Activated T-helper 17 cell treated with anti-CD3 and anti-CD28 coated beads, Interleukin-2, amount 50 U/mL, for 72 hours (primary cell): Measurements from ENCODE around the gene SLC30A2. TPM values are rescaled to one million over a fixed set of nuclear protein-coding genes. Genes with fewer than 3 reads are reported as not detected.

ENCODE experiments used
- ATAC-seq: fragments of 150-1000 bp; cut with Tn5 transposase; replicated peaks from 2 replicates; pipeline ENCODE4 v1.10.0; 2021; ENCODE audit warnings: mild to moderate bottlenecking, moderate library complexity
- H3K27ac Mint-ChIP-seq: one replicate; pipeline ENCODE4 v1.8.0; 2022; ENCODE audit warnings: mixed read lengths
- H3K27me3 Mint-ChIP-seq: one replicate; pipeline ENCODE4 v1.8.0; 2022; ENCODE audit warnings: mixed read lengths
- H3K36me3 Mint-ChIP-seq: one replicate; pipeline ENCODE4 v1.8.0; 2022; ENCODE audit warnings: low read depth, mild to moderate bottlenecking, mixed read lengths
- H3K4me1 Mint-ChIP-seq: one replicate; pipeline ENCODE4 v1.8.0; 2022; ENCODE audit warnings: mixed read lengths
- H3K4me3 Mint-ChIP-seq: one replicate; pipeline ENCODE4 v1.8.0; 2022; ENCODE audit warnings: mild to moderate bottlenecking, mixed read lengths
- H3K9me3 Mint-ChIP-seq: one replicate; pipeline ENCODE4 v1.8.0; 2022; ENCODE audit warnings: mixed read lengths
- total RNA-seq, 2 donors: library from RNA; stranded (reverse); gene quantifications; one replicate each; pipeline ENCODE4 v1.2.3, GENCODE V29; 2022

The SLC30A2 gene
- total RNA-seq, 2 donors from 2014 or later: not detected

DNA sequence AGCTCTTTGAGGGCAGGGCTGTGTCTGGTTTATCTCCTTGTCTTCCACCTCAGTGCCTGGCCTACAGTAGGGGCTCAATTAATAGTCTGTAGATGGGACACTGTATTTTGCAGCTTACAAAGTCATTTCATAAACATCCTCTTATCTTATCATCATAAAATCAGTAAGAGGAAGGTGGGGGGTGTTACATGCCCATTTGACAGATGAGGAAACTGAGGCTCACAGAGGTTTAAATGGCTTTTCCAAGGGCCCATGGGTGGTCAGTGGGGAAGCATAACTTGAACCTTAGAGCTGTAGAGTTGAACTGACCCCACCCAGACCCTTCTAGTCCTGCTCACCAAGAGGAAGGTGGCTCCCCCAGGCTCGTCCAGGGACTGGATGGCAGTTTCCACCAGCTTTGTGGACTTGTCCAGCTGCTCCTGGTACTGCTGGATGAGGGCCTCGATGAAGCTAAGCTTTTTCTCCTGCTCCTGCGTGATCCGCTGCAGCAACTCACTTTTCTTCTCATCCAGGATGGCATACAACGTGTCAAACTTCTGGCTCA, 12.2 kb upstream of the SLC30A2 start:
- peaks cover 28% of the 10 kb centered on the region for H3K27me3 Mint-ChIP-seq
- H3K36me3 Mint-ChIP-seq: no peaks in the 10 kb centered on the region
- H3K4me1 Mint-ChIP-seq: no peaks in the 10 kb centered on the region
- no peak overlapping the region for H3K27ac Mint-ChIP-seq
- no peaks in the 10 kb centered on the region for H3K9me3 Mint-ChIP-seq
- H3K4me3 Mint-ChIP-seq: no peak overlapping the region
- ATAC-seq: no peak

DNA sequence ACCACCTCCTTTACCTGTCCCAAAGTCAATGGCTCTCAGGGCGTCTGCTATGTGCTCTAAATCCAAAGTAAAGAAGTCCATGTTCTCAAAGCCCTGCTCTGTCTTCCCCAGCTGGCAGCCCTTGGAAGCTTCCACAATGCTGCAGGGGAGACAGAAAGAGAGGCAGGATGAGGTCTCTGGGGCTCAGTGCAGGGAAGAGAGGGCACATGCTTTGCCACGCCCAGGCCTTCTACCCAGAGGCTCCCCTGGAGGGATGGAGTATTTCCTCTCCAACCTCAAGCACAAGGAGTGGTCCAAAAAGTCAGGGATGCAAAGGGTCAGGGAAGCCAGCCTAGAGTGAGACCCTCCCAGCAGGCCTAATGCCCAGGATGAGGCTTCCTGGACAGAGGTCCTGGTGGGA, 11.3 kb upstream of the SLC30A2 start:
- H3K27me3 Mint-ChIP-seq: peaks cover 24% of the 10 kb centered on the region
- ATAC-seq: no peak
- no peaks in the 10 kb centered on the region for H3K36me3 Mint-ChIP-seq
- no peaks in the 10 kb centered on the region for H3K9me3 Mint-ChIP-seq
- no peak overlapping the region for H3K27ac Mint-ChIP-seq
- H3K4me3 Mint-ChIP-seq: no peak overlapping the region
- no peaks in the 10 kb centered on the region for H3K4me1 Mint-ChIP-seq

DNA sequence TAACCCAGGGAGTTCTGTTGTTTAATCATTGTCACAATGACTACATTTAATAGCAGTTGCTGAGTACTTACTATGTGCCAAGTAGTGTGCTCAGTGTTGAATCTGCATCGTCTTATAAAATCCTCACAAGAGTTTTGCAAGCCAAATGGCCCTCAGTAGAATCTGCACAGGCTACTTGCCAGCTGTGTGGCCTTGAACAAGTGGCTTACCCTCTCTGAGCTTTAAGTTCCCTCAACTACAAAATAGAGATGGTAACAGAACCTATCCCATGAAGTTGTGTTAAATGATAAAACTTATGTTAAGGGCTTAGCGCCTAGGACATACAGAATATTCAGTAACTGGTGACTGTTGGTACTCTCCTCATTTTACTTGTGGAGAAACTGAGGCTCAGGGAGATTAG, 9.1 kb upstream of the SLC30A2 start:
- Mint-ChIP-seq H3K27ac (no peak overlapping the region), H3K4me1 (no peaks in the 10 kb centered on the region), H3K9me3 (no peaks in the 10 kb centered on the region), H3K27me3 (peaks cover 30% of the 10 kb centered on the region), H3K36me3 (no peaks in the 10 kb centered on the region), H3K4me3 (no peak overlapping the region)
- ATAC-seq: no peak

DNA sequence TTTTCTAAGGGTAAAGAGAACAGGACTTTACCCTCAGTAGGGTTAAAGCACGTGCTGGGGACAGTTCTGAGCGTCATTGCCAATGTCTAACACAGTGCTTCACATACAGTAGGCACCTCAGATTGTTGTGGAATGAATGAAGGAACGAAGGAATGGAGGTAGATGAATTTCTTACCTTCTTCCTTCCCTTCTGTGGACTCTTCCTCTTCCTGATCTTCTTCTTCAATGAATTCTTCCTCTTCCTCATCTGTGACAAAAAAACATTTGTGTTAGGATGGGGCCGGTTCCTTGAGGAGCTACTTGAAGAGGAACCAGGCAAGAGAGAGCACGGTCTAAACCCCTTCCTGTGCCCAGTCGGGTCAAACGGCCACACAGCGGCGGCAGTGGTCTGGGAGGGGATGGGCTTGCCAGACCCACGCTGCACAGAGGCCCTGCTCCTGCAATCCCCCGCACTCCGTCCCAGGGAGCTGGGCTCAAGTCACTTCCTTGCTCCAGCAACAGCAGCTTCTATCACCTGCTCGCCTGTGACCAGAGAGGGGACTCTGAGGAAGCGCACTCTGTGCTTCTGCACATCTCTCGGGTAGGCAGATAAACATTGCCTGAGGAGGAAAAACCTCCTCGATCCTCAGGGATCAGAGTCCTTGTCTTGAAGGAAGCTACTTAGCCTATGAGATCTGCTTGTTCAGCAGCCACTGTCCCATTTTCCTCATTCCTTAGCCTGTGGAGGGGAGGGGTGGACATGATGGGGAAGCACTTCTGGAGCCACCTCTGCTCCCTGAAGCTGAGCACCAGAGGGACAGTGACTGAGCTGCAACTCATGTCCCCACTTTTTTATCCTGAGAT, 8.0 kb upstream of the SLC30A2 start:
- no peak overlapping the region for H3K27ac Mint-ChIP-seq
- H3K27me3 Mint-ChIP-seq: peaks cover 33% of the 10 kb centered on the region
- no peaks in the 10 kb centered on the region for H3K9me3 Mint-ChIP-seq
- H3K4me3 Mint-ChIP-seq: no peak overlapping the region
- no peak for ATAC-seq
- no peaks in the 10 kb centered on the region for H3K4me1 Mint-ChIP-seq
- H3K36me3 Mint-ChIP-seq: no peaks in the 10 kb centered on the region

DNA sequence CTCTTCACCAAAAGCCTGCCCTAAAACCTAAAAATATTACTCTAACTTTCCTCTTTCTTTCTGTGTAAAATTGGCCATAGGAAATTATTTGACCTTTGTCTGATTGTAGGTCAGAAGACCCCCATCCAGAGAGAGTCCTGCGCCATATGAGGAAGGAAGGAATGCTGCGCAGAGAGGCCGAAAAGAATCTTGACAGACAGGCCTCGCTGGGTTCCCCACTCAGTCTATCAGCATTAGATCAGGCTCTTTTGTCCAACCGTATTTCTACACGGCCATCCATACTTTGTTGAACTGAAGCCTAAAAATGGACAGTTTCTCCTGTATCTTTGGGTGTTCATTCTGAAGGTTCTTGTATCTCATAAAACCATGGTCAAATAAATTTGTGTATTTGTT, 4.3 kb upstream of the SLC30A2 start:
- Mint-ChIP-seq H3K36me3 (no peaks in the 10 kb centered on the region), H3K9me3 (no peaks in the 10 kb centered on the region), H3K27me3 (peaks cover 36% of the 10 kb centered on the region), H3K4me1 (no peaks in the 10 kb centered on the region), H3K27ac (no peak overlapping the region), H3K4me3 (no peak overlapping the region)
- ATAC-seq: no peak

DNA sequence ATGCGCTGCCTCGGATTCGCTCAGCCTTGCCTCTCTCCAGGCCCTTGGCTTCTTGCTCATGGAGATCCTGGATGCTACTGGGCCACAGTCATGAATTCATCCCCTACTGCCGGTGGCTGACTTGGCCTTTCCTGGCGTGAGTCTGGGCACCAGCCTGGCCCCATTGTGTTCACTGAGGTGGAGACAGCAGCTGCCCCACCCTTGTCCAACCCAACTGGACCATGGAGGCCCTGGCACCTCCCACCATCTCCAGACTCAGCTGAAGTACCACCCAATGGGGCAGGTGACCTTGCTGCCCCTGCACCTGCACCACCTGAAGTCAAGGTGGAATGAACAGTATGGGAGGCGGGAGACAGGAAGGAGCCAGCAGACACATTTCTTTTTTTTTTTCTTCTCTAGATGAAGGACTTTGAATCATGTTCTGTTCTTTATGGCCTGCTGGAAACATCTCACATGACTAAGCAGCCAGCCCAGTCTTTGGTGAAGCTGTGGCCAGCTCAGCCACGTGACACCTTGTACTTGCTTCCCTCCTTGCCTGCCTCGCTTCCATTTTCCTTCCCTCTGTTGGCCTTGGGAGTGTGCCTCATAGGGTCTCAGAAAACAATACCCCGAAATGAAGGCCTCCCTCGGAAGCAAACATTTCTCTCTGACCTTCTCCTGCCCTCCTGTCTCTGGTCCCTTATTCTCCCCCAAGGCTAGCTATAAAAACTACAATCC, 3.8 kb upstream of the SLC30A2 start:
- Mint-ChIP-seq H3K27ac (no peak overlapping the region), H3K9me3 (no peaks in the 10 kb centered on the region), H3K27me3 (peaks cover 42% of the 10 kb centered on the region), H3K36me3 (no peaks in the 10 kb centered on the region), H3K4me3 (no peak overlapping the region), H3K4me1 (no peaks in the 10 kb centered on the region)
- no peak for ATAC-seq

DNA sequence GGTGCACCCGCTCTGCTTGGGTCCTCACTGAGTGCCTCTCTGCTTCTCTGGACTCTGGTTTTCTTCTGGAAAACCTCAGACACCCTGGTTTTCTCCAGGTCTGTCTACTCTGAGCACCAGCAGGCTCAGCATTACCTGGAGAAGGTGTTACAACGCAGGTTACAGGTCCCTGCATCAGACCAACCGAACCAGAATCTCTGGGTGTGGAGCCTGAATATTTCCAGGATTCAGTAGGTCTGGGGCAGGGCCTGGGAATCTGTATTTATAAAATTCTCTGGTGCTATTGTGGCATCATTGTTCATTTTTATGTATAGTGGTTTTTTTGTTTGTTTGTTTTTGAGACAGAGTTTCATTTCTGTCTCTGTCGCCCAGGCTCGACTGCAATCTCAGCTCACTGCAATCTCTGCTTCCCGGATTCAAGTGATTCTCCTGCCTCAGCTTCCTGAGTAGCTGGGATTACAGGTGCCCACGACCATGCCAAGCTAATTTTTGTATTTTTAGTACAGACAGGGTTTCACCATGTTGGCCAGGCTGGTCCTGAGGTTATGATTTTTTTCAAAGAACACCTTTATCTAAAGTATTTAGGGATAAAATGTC, 1.5 kb upstream of the SLC30A2 start:
- ATAC-seq: no peak
- no peaks in the 10 kb centered on the region for H3K9me3 Mint-ChIP-seq
- H3K4me3 Mint-ChIP-seq: no peak overlapping the region
- H3K27ac Mint-ChIP-seq: no peak overlapping the region
- H3K27me3 Mint-ChIP-seq: peaks cover 50% of the 10 kb centered on the region
- H3K4me1 Mint-ChIP-seq: no peaks in the 10 kb centered on the region
- H3K36me3 Mint-ChIP-seq: no peaks in the 10 kb centered on the region

DNA sequence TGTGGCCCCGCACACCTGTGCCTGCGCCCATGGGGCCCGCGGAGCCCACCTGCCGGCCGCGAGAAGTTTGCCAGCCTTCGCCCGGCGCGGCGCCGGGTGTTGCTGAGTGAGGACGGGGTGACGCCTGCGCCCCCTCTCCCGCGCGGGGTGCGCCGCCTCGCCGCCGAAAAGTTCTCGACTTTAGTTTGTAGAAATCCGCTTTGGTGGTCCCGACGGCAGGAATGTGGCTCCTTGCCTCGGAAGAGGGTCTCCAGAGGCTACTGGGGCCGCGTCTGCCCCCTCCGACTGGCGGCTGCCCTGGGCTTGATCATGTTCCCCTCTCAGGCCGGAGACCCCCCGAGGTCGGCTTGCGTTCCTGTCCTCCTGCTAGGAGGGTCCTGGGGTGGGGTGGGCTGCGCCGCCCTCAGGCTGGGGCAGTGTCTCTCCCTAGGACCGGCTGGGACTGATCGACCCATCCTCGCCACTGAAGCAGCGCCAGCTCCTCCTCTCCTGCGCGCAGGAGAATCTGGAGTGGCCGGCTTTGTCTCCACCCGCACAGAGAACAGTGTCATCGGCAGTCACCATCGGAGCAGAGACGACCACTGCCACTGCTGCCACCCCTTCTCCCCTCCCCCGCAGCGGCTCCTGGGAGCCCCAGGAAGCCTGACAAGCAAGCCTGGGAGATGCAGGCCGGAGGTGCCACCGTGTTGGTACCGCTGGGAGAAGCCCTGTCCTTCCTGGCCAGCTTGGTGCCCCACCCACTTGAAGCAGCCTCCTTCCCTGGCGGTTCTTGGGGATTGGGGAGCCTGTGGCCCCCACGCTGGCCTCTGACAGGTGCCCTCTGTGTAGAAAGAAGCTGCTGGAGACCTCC, 553 bp upstream of the SLC30A2 start:
- H3K4me1 Mint-ChIP-seq: no peaks in the 10 kb centered on the region
- peaks cover 46% of the 10 kb centered on the region for H3K27me3 Mint-ChIP-seq
- H3K4me3 Mint-ChIP-seq: no peak overlapping the region
- ATAC-seq: no peak
- H3K27ac Mint-ChIP-seq: no peak overlapping the region
- no peaks in the 10 kb centered on the region for H3K36me3 Mint-ChIP-seq
- H3K9me3 Mint-ChIP-seq: no peaks in the 10 kb centered on the region

DNA sequence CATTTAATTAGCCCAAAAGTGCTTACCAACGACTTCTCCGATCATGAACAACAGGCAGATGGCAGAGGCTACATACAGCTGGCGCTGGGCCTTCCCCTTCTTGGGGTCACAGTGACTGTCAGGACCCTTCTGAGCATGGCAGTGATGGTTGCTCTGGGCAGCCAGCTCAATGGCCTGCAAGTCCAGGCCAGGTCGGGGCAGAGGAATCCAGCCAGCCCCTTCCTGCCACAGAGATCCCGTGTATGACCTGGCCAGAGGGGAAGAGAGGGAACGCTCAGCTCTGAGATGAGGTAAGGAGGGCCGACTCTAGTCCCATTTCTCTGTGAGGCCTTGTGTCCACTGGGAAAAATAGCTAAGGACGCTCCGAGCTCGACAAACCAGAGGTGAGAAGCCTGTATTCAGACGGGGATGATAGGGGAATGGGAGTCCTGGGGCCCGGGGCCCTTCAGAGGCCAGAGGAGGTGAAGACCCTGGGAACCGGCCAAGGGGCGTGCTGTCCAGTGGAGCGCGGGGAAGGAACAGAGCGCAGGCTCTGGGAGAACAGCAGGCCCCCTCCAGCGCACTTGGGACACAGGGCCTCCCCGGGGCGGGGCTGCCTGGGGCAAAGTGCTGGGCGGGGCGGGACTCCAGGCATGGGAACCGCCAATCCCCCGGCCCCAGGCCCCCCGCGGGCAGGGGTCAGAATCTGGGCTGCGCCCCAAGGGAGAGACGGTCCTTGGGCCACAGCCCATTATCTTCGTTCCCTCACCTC, 772 bp downstream of the SLC30A2 start:
- Mint-ChIP-seq H3K4me1 (no peaks in the 10 kb centered on the region), H3K9me3 (no peaks in the 10 kb centered on the region), H3K27ac (no peak overlapping the region), H3K36me3 (no peaks in the 10 kb centered on the region), H3K4me3 (no peak overlapping the region), H3K27me3 (peaks cover 40% of the 10 kb centered on the region)
- no peak for ATAC-seq

DNA sequence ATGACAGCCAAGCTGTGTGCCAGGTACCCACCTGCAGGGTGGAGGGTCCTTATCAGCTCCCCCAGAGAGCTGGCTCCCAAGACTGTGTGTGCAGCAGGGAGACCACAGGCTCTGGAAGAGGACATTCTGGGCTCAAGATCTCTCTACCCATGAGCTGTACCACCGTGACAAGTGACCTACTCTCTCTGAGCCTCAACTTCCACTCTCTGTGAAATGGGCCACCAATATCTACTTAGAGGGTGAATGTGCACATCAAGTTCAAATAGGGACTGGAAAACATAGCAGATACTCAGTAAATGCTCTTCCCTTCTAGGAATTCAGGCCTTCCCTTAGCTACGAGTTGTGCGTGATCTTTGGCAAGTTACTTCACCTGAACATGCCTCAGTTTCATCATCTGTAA, 1.5 kb downstream of the SLC30A2 start:
- no peak for ATAC-seq
- Mint-ChIP-seq H3K27me3 (peaks cover 35% of the 10 kb centered on the region), H3K36me3 (no peaks in the 10 kb centered on the region), H3K4me1 (no peaks in the 10 kb centered on the region), H3K9me3 (no peaks in the 10 kb centered on the region), H3K27ac (no peak overlapping the region), H3K4me3 (no peak overlapping the region)

DNA sequence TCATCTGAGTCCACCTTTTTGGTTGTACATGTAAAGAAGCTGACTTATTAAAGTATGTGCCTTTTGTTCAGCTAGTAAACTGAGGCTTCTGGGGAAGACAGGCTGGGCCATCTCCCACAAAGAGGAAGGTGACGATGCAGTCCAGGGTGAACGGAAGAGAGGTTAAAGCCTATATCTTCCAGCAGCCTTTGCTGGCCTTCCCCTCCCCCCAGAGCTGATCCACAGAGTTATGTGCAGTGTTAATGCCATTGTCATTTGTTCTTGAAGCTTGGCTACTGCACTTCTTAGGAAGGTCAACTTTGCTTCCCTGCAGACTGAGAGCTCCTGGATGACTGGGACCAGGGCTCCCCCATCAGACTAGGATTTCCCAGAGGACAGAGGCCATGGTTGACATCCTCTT, 2.2 kb downstream of the SLC30A2 start:
- Mint-ChIP-seq H3K27ac (no peak overlapping the region), H3K4me3 (no peak overlapping the region), H3K36me3 (no peaks in the 10 kb centered on the region), H3K27me3 (peaks cover 32% of the 10 kb centered on the region), H3K9me3 (no peaks in the 10 kb centered on the region), H3K4me1 (no peaks in the 10 kb centered on the region)
- no peak for ATAC-seq

DNA sequence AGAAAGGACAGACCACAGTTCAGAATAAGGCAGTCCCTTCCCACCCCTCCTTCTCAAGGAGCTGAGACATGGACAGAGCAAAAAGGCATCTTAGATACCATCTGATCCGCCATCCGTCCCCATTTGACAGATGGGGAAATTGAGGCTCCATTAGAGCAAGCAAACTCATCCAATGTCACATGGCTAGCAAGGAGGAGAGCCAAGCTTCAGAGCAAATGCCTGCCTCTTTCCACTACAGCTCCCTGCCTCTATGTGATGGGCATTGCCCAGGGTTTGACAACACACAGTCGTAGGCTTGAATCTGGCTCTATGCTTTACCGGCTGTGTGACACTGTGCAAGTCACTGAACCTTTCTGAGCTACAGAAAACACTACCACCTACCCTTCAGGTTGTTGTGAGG, 3.9 kb downstream of the SLC30A2 start:
- Mint-ChIP-seq H3K27me3 (peaks cover 26% of the 10 kb centered on the region), H3K27ac (no peak overlapping the region), H3K4me1 (no peaks in the 10 kb centered on the region), H3K36me3 (no peaks in the 10 kb centered on the region), H3K9me3 (no peaks in the 10 kb centered on the region), H3K4me3 (no peak overlapping the region)
- ATAC-seq: no peak

DNA sequence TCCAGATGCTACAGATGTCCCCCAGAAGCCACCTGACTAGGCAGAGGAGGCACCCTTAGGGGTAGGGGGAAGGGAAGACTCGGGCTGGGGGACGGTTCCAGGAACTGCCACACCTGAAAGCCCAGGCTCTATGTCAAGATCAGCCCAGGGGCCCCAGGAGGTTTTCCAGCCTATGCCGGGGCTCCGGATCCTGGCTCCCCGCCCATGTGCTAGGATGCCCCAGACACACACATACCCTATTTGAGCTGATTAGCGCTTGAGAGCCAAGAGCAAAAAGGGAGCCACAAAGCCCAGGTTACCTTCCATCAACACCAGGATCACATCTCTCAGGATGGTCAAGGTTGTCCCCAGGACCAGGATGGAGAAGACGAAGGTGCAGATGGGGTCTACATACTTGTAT, 4.5 kb downstream of the SLC30A2 start:
- H3K4me1 Mint-ChIP-seq: no peaks in the 10 kb centered on the region
- no peaks in the 10 kb centered on the region for H3K36me3 Mint-ChIP-seq
- no peak overlapping the region for H3K27ac Mint-ChIP-seq
- peaks cover 26% of the 10 kb centered on the region for H3K27me3 Mint-ChIP-seq
- no peak overlapping the region for H3K4me3 Mint-ChIP-seq
- ATAC-seq: no peak
- H3K9me3 Mint-ChIP-seq: no peaks in the 10 kb centered on the region
